Measurements from ENCODE around the gene CTDSPL2. TPM values are rescaled to one million over a fixed set of nuclear protein-coding genes. Genes with fewer than 3 reads are reported as not detected.
A peak's percentile ranks its signal among the peaks of the same experiment; 100 is the strongest.
"Not testable (repeated sequence)": the region's sequence is repeated elsewhere in the genome, so short reads cannot be mapped to it uniquely, and the experiment has no call there.

Gene CTDSPL2
- total RNA-seq, 1 donor from 2014 or later, result 97.7 TPM

GRCh38 chr15:44482090-44482489, 54.7 kb downstream of the CTDSPL2 start:
- DNase-seq (ENCODE audit: low read depth, low spot score), result no peak

DNA sequence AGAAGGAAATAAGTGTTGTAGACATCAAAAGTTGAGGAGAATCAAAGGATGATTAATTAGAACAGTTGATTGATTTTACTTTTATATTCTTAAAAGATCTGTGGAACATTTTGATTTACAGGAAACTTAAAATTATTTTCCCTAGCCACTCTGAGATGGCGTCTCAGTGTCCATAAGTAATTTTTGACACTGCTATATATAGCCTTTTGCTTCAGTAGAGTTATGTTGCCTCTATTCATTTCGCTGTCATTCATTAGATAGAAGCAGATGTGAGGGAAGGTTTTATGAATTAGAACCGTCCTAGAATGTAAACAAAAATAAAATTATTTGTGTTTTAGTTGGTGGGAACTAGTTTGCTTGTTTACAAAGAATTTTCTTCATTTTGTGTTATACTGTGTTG, 58.5 kb downstream of the CTDSPL2 start:
- no peak for DNase-seq (ENCODE audit: low read depth, low spot score)

GRCh38 chr15:44489464-44489863, 62.0 kb downstream of the CTDSPL2 start:
- DNase-seq (ENCODE audit: low read depth, low spot score), result peak; percentile 46

DNA sequence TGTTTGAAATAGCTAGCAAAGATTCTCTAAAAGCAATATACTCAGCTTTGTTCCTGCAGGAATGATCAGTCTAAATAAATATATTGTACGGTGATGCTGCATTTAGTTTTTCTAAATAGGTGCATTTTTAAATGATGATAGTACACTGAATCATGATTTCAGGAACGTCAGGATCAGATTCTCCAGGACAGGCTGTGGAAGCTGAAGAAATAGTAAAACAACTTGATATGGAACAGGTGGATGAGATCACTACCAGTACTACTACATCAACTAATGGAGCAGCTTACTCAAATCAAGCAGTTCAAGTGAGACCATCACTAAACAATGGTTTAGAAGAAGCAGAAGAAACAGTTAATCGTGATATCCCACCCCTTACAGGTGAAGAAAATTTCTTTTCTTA, 63.2 kb downstream of the CTDSPL2 start:
- no peak for DNase-seq (ENCODE audit: low read depth, low spot score)

- DNase-seq (ENCODE audit: low read depth, low spot score), result no peak
Measured at GRCh38 chr15:44492040-44492439, 64.6 kb downstream of the CTDSPL2 start.

GRCh38 chr15:44492672-44493071, 65.2 kb downstream of the CTDSPL2 start:
- no peak for DNase-seq (ENCODE audit: low read depth, low spot score)

DNA sequence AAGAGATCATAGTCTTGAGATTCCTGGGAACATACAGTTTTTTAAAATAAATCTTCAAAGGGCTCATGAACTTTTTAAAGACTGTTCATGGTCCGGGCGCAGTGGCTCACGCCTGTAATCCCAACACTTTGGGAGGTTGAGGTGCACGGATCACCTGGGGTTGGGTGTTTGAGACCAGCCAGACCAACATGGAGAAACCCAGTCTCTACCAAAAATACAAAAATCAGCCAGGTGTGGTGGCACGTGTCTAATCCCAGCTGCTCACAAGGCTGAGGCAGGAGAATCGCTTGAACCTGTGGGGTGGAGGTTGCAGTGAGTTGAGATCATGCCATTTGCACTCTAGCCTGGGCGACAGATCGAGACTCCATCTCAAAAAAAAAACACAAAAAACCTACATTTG, 68.1 kb downstream of the CTDSPL2 start:
- DNase-seq (ENCODE audit: low read depth, low spot score), result no peak

DNA sequence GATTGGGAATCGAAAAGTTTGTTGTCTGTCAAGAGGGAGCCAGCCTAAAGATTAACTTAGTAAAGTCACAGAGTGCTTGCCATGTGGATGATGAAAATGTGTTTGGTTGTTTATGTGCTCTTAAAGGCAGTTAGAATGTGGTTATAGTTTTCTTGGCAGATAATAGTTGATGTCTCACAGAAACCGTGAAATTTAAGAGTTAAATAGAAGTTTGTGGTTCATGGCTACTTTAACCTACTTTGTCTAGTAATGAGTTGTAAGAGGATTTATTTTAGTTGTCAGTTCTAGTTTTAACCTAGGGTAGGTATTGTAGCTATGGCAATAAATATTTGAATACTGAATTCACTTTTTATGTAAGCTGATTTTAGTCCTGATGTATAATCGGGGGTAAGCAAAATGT, 73.1 kb downstream of the CTDSPL2 start:
- DNase-seq (ENCODE audit: low read depth, low spot score), result no peak

DNA sequence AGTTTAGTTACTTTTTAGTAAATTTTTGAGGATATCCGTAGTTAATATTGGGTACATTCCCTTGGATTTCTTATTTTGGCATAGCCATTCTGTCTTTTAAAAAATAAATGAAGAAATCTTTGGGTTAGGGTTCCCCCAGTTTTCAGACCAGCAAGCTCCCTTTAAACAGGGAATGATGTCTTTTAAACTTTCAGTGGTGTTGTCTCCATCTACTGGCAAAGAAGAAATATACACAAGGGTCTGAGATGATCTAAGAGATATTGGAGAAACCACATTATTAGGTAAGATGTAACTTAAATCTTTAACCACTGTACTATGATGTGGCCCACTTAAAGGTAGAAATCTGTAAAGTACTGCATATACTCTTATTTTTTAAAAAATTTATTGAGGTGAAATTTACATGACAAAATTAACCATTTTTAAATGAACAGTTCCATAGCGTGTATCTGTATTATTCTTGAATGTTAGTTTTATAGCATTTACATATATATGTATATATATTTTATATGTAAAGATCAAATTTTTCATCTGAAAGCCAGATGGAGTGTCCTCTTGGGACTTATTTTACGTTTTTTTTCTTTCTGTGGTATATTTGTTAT, 74.4 kb downstream of the CTDSPL2 start:
- DNase-seq (ENCODE audit: low read depth, low spot score), result peak; percentile 5

DNA sequence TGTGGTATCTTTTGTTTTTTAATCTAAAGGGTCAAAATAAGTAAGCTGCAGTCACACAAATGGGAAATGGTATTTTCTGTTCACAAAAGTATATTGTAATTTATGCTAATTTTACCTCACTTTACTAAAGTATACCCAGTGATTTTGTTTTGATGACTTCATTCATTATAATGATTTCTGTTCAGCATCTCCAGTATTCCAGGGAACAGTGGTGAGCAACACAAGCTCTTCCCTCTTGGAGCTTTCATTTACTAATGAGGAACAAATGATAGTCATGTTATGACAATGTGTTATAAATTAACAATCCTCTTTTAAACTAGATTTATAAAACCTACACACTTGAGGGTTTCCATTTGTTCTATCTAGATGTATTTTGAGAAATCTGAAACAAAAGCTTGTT, 89.0 kb downstream of the CTDSPL2 start:
- no peak for DNase-seq (ENCODE audit: low read depth, low spot score)

DNA sequence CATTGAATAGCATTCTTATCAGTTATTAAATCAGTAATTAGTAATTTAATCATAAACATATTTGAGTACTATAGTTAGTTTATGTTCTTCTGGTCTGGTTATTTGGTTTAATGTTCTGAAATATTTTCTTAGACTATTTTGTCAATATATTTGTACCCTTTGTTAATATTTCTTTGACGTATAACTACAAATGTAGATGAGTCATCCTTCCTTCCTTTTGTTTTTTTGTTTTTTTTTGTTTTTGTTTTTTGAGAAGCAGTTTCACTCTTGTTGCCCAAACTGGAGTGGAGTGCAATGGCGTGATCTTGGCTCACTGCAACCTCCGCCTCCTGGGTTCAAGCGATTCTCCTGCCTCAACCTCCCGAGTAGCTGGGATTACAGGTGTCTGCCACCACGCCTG, 92.1 kb downstream of the CTDSPL2 start:
- DNase-seq (ENCODE audit: low read depth, low spot score), result no peak

GRCh38 chr15:44525018-44525417, 97.6 kb downstream of the CTDSPL2 start:
- DNase-seq (ENCODE audit: low read depth, low spot score), result no peak

DNA sequence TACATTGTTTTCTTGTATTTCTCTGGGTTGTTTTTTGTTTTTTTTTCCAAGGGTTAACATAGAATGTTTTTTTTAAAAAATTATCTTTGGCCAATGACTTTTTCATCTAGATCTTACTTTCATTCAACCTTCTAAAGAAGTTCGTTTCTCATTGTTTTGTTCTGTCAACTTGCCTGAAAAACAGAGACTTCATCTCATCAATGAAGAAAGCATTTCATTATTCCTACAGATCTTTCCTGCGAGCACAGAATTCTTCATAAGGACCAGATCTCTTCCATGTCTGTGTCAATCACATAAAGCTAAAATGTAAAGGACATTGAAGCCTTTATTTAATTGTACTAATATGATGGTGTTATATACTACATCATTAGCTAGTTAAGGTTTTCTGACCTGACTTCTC, 99.8 kb downstream of the CTDSPL2 start:
- DNase-seq (ENCODE audit: low read depth, low spot score), result no peak

- no peak for DNase-seq (ENCODE audit: low read depth, low spot score)
Measured at GRCh38 chr15:44529864-44530604, 102.6 kb downstream of the CTDSPL2 start.

- no peak for DNase-seq (ENCODE audit: low read depth, low spot score)
Measured at GRCh38 chr15:44530653-44531052, 103.2 kb downstream of the CTDSPL2 start.

DNA sequence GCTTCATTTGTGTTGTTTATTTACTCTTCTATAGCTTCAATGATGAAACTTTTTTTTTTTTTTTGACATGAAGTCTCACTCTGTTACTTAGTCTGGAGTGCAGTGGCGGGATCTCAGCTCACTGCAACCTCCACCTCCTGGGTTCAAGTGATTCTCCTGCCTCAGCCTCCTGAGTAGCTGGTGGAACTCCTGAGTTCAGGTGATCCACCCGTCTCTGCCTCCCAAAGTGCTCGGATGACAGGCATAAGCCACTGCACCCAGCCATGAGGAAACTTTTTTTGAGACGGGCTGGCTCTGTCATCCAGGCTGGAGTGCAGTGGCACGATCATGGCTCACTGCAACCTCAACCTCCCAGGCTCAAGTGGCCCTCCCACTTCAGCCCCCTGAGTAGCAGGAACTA, 104.8 kb downstream of the CTDSPL2 start:
- not testable (repeated sequence) for DNase-seq (ENCODE audit: low read depth, low spot score)

- no peak for DNase-seq (ENCODE audit: low read depth, low spot score)
Measured at GRCh38 chr15:44532689-44533088, 105.3 kb downstream of the CTDSPL2 start.

DNA sequence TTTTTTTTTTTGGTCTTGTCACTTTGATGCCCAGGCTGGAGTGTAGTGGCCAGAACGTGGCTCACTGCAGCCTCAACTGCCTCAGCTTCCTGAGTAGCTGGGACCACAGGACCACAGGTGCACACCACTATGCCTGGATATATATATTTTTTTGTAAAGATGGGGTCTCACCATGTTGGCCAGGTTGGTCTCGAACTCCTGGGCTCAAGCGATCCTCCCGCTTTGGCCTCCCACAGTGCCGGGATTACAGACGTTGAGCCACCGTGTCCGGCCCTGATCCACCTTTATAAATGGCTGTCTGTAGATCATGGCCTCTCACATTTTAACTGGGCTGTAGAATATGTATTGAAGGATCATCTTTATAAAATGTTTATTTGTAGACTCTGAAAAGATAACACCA, 107.7 kb downstream of the CTDSPL2 start:
- DNase-seq (ENCODE audit: low read depth, low spot score), result no peak

- no peak for DNase-seq (ENCODE audit: low read depth, low spot score)
Measured at GRCh38 chr15:44535523-44536301, 108.3 kb downstream of the CTDSPL2 start.

DNA sequence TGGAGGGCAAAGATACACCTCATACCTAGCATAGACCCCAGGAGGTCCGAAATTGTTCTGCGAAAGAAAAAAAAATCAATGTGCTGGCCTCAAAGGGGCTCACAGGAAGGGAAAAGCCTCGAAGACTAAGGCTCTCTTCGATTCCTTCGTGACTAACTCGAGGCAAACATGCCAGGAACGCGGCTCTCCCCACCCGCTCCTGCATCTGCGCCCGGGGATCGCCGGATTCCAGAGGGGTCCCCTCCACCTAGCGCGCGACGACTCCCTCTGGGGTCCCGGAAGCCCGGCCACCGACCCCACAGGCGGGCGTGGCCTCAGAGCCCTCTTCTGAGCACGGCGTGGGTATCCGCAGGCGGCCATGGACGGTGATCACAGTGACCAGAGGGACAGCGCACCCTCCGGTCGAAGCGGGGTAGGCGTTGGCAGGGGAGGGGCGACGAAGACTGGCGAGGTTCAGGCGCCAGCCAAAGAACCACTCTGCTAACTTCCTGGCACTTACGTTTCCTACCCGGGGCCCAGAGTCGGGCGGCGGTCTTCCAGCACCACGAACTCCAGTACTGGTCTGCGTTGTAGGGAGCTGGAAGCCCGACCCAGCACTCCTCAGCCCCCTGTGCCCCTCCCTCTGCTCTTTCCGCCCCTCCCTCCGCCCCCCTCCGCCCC, 109.0 kb downstream of the CTDSPL2 start:
- no peak for DNase-seq (ENCODE audit: low read depth, low spot score)

DNA sequence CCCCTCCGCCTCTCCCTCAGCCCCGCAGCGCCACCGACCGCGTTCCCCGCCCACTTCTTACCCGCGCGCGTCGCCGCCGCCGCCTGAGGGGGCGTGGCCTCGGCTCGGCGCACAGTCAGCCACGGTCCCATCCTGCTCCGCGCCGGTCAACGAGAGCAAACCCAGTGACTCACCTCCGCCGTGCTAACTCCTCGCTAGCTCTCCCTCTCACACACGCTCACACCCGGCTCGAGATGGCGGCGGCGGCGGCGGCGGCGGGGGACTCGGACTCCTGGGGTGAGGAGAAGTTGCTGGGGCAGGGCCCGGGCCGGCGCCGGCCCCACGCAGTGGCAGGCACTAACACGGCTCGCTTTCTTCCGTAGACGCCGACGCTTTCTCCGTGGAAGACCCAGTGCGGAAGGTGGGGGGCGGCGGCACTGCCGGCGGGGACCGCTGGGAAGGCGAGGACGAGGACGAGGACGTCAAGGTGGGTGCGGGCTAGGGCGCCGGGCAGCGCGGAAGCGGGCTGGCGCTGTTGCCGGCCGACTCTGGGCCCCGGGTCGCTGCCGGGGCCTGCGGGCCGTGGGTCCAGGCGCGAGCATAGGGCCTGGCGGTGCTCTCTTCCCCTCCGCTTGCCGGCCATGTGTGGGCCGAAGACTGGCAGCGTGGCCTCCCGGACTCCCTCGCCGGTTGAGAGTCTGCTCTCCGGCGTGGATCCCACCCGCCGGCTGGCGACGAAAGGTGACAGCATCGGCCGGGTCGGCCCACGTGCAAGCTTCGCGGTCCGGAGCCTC, 109.7 kb downstream of the CTDSPL2 start, which contains the start of gene EIF3J:
TSS of gene EIF3J (plus strand) at position 186 of the 773 bp plus-strand sequence. CDS start at position 234, 48 bp downstream.
- DNase-seq (ENCODE audit: low read depth, low spot score), result peak; percentile 88

Data from pulmonary artery endothelial cell (primary cell).